ENCODE data around the gene AUTS2. TPM values are rescaled to one million over a fixed set of nuclear protein-coding genes. Genes with fewer than 3 reads are reported as not detected.

The AUTS2 gene
- total RNA-seq, 2 donors from 2014 or later, result 2.9 to 7.9 TPM

DNA sequence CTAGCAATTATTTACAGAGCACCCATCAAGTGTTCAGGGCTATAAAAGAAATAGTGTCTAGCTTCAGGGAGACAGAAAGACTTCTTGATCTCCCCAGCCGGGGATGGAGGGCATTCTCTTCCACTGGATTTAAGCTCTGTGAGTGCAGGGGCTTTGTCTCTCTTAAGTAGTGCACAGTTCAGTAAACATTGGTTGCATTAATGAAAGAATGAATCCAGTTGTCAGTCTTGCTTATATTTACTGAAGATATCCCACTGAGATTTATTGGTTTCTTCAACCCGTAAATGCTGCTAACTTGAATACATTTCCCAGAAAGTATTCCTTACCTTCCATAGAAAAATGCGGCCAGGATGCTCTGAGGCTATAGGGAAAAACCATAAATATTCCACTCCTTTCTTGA, 41.9 kb downstream of the AUTS2 start:
- Mint-ChIP-seq H3K4me3 (no peak overlapping the region), H3K9me3 (no peaks in the 10 kb centered on the region), H3K27ac (no peak overlapping the region), H3K27me3 (ENCODE audit: low read depth) (peaks cover 4% of the 10 kb centered on the region), H3K36me3 (ENCODE audit: insufficient read depth in 2 of 2) (no peaks in the 10 kb centered on the region), H3K4me1 (ENCODE audit: low read depth) (no peaks in the 10 kb centered on the region)
- no peak for DNase-seq
- ATAC-seq (replicated peaks in 1 of 2), result no peak

DNA sequence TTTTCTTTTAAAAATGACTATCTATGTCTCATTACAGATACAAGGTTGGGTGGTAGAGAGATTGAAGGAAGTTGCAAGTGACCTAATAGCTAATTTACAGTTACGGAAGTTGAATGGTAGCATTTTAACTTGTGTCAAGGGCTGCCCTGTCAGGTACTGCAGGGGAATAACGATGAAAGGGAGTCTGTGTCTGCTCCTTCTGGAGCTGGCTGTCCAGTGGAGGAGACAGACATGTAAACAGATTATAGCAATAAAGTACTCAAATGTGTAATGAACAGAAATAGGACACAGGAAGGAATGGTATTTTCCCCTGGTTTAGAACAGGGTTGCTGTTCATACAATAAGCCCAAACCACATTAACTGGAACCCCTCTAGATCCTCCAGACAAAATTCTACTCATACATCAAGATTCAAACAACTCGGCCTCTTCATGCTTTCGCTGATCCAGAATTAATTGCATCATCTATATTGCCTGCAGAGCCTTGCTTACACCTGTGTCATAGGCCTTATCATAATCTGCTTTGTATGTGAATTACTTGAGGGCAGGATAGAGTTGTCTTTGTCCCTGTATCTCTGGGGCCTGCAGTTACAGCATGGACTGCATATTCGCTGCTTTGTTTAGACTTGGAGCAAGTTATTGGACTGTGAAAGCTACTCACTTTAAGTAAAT, 42.8 kb downstream of the AUTS2 start:
- Mint-ChIP-seq H3K4me3 (no peak overlapping the region), H3K36me3 (ENCODE audit: insufficient read depth in 2 of 2) (no peaks in the 10 kb centered on the region), H3K9me3 (no peaks in the 10 kb centered on the region), H3K4me1 (ENCODE audit: low read depth) (no peaks in the 10 kb centered on the region), H3K27ac (no peak overlapping the region), H3K27me3 (ENCODE audit: low read depth) (peaks cover 4% of the 10 kb centered on the region)
- DNase-seq (no peak), ATAC-seq (replicated peaks in 1 of 2) (no peak)

DNA sequence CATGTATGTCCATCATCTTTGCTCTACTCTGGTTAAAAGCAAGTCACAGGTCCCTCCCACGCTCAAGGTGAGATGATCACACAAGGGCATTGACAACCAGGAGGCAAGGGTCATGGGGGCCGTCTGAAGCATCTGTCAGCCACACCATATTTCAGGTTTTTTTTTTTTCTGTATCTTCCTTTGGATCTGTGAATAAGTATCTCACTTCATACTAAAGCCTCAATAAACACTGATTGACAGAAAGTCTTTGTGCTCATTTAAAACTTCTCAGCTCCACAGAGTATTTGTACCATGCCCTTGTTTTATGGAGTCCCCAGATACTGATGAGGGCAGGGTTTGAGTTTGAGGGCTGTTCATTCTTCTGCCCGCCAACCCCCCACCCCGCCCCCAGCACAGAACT, 45.0 kb downstream of the AUTS2 start:
- H3K27ac Mint-ChIP-seq, result no peak overlapping the region
- no peak overlapping the region for H3K4me3 Mint-ChIP-seq
- ATAC-seq (replicated peaks in 1 of 2) (no peak), DNase-seq (no peak)
- no peaks in the 10 kb centered on the region for H3K9me3 Mint-ChIP-seq
- no peaks in the 10 kb centered on the region for H3K36me3 Mint-ChIP-seq (ENCODE audit: insufficient read depth in 2 of 2)
- H3K27me3 Mint-ChIP-seq (ENCODE audit: low read depth), result peaks cover 4% of the 10 kb centered on the region
- H3K4me1 Mint-ChIP-seq (ENCODE audit: low read depth), result no peaks in the 10 kb centered on the region

- no peaks in the 10 kb centered on the region for H3K4me1 Mint-ChIP-seq (ENCODE audit: low read depth)
- no peak overlapping the region for H3K27ac Mint-ChIP-seq
- no peak for ATAC-seq (replicated peaks in 1 of 2)
- no peak for DNase-seq
- no peak overlapping the region for H3K4me3 Mint-ChIP-seq
- H3K36me3 Mint-ChIP-seq (ENCODE audit: insufficient read depth in 2 of 2), result no peaks in the 10 kb centered on the region
- no peaks in the 10 kb centered on the region for H3K27me3 Mint-ChIP-seq (ENCODE audit: low read depth)
- no peaks in the 10 kb centered on the region for H3K9me3 Mint-ChIP-seq
Observed at GRCh38 chr7:69643708-69644445, 45.6 kb downstream of the AUTS2 start.

DNA sequence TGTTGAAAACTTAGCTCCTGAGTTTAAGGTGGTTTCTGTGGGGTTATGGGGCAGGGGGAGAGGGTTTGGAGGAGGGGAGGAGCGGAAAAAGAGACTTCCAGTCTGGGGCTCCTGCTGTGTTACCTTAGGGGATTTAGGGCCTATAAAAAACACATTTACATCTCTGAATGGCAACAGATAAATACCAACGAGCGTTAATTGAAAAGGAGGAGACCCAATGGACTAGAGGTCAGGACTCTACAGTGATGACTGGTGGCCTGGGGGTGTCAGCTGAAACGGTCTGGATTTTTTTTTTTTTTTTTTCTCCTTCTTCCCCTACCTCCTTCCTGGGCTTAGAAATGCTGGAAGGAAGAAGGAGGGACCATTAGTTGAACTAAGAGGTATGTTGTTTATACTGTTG, 47.4 kb downstream of the AUTS2 start:
- Mint-ChIP-seq H3K27me3 (ENCODE audit: low read depth) (peaks cover 7% of the 10 kb centered on the region), H3K36me3 (ENCODE audit: insufficient read depth in 2 of 2) (no peaks in the 10 kb centered on the region), H3K9me3 (no peaks in the 10 kb centered on the region), H3K27ac (no peak overlapping the region), H3K4me1 (ENCODE audit: low read depth) (no peaks in the 10 kb centered on the region), H3K4me3 (no peak overlapping the region)
- DNase-seq (no peak), ATAC-seq (replicated peaks in 1 of 2) (no peak)

GRCh38 chr7:69651101-69651590, 52.9 kb downstream of the AUTS2 start:
- H3K9me3 Mint-ChIP-seq, result no peaks in the 10 kb centered on the region
- DNase-seq, result no peak
- H3K27ac Mint-ChIP-seq, result no peak overlapping the region
- H3K36me3 Mint-ChIP-seq (ENCODE audit: insufficient read depth in 2 of 2), result no peaks in the 10 kb centered on the region
- peak in 1 of 2 donors; percentile 60 for ATAC-seq (replicated peaks in 1 of 2)
- H3K4me1 Mint-ChIP-seq (ENCODE audit: low read depth), result no peaks in the 10 kb centered on the region
- H3K27me3 Mint-ChIP-seq (ENCODE audit: low read depth), result peaks cover 16% of the 10 kb centered on the region
- no peak overlapping the region for H3K4me3 Mint-ChIP-seq

- H3K27me3 Mint-ChIP-seq (ENCODE audit: low read depth), result peaks cover 16% of the 10 kb centered on the region
- no peaks in the 10 kb centered on the region for H3K9me3 Mint-ChIP-seq
- no peak for DNase-seq
- no peaks in the 10 kb centered on the region for H3K36me3 Mint-ChIP-seq (ENCODE audit: insufficient read depth in 2 of 2)
- no peaks in the 10 kb centered on the region for H3K4me1 Mint-ChIP-seq (ENCODE audit: low read depth)
- ATAC-seq (replicated peaks in 1 of 2), result no peak
- H3K27ac Mint-ChIP-seq, result no peak overlapping the region
- H3K4me3 Mint-ChIP-seq, result no peak overlapping the region
Observed at GRCh38 chr7:69652947-69653701, 54.8 kb downstream of the AUTS2 start.

GRCh38 chr7:69653806-69654205, 55.5 kb downstream of the AUTS2 start:
- no peaks in the 10 kb centered on the region for H3K9me3 Mint-ChIP-seq

DNA sequence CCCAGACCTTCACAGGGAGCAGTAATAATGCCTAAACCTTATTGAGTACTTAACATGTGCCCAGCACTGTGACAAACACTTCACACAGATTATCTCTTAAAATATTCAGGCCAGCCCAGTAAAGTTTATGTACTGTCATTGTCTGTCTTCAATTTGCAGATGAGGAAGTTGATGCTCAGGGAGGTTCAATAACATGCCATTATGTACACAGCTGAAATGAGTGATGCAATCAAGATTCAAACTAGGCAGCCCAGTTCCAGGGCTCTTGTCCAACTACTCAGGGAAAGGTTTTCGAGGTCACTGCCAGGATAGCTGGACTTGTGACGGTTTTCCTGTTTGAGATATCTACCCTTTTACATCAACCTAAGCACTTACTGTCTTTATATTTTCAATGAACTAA, 56.1 kb downstream of the AUTS2 start:
- DNase-seq, result no peak
- Mint-ChIP-seq H3K4me3 (no peak overlapping the region), H3K27ac (no peak overlapping the region), H3K36me3 (ENCODE audit: insufficient read depth in 2 of 2) (no peaks in the 10 kb centered on the region), H3K4me1 (ENCODE audit: low read depth) (no peaks in the 10 kb centered on the region), H3K27me3 (ENCODE audit: low read depth) (peaks cover 15% of the 10 kb centered on the region), H3K9me3 (no peaks in the 10 kb centered on the region)
- ATAC-seq (replicated peaks in 1 of 2), result no peak

More at GRCh38 chr7:69653806-69654205, 55.5 kb downstream of the AUTS2 start:
- Mint-ChIP-seq H3K27me3 (ENCODE audit: low read depth) (peaks cover 16% of the 10 kb centered on the region), H3K4me1 (ENCODE audit: low read depth) (no peaks in the 10 kb centered on the region), H3K4me3 (no peak overlapping the region), H3K36me3 (ENCODE audit: insufficient read depth in 2 of 2) (no peaks in the 10 kb centered on the region), H3K27ac (no peak overlapping the region)
- ATAC-seq (replicated peaks in 1 of 2) (no peak), DNase-seq (no peak)

DNA sequence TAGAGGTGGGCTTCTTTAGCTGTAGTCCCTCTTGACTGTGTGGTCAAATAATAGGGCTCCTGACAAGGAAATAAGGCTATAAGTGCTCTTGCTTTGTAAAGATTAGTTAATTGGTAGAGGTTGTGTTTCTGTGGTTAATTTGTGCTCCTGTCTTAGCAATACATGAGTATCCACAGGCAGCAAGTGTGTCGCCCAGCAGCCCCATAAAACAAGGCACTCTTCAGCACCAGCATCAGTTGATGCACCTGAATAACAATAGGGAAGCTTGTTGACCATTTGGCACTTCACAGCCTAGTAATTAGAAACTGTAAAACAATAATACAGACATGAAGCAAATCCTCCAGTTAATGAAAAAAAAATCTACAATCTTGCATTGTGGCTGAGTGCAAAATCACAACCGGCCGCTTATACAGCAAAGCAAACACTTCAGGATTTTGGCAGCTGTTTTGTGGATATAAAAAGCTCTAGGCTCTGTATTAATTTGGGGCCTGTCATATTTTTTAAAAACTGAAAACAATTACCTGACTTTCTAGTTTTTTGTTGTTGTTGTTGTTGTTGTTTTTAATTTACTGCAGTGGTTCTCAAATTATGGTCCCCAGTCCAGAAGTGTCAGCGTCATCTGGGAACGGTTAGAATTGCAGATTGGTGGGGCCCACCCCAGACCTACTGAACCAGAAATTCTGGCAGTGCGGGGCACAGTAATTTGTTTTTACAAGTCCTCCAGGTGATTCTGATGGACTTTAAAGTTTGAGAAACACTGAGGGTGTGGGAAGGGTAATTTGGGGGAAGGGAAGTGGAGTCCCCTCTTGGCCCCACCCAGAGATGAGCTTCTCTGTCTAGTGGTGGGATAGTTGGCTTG, 56.8 kb downstream of the AUTS2 start:
- no peak for DNase-seq
- no peak for ATAC-seq (replicated peaks in 1 of 2)
- H3K9me3 Mint-ChIP-seq, result no peaks in the 10 kb centered on the region
- no peaks in the 10 kb centered on the region for H3K4me1 Mint-ChIP-seq (ENCODE audit: low read depth)
- H3K27ac Mint-ChIP-seq, result no peak overlapping the region
- H3K27me3 Mint-ChIP-seq (ENCODE audit: low read depth), result peaks cover 9% of the 10 kb centered on the region
- H3K4me3 Mint-ChIP-seq, result no peak overlapping the region
- no peaks in the 10 kb centered on the region for H3K36me3 Mint-ChIP-seq (ENCODE audit: insufficient read depth in 2 of 2)

GRCh38 chr7:69656077-69656476, 57.8 kb downstream of the AUTS2 start:
- Mint-ChIP-seq H3K36me3 (ENCODE audit: insufficient read depth in 2 of 2) (no peaks in the 10 kb centered on the region), H3K27me3 (ENCODE audit: low read depth) (peaks cover 9% of the 10 kb centered on the region), H3K4me3 (no peak overlapping the region), H3K9me3 (no peaks in the 10 kb centered on the region), H3K4me1 (ENCODE audit: low read depth) (no peaks in the 10 kb centered on the region), H3K27ac (no peak overlapping the region)
- ATAC-seq (replicated peaks in 1 of 2) (no peak), DNase-seq (no peak)

- DNase-seq (no peak), ATAC-seq (replicated peaks in 1 of 2) (no peak)
- peaks cover 9% of the 10 kb centered on the region for H3K27me3 Mint-ChIP-seq (ENCODE audit: low read depth)
- H3K4me1 Mint-ChIP-seq (ENCODE audit: low read depth), result no peaks in the 10 kb centered on the region
- H3K9me3 Mint-ChIP-seq, result no peaks in the 10 kb centered on the region
- H3K4me3 Mint-ChIP-seq, result no peak overlapping the region
- H3K27ac Mint-ChIP-seq, result no peak overlapping the region
- H3K36me3 Mint-ChIP-seq (ENCODE audit: insufficient read depth in 2 of 2), result no peaks in the 10 kb centered on the region
Observed at GRCh38 chr7:69656890-69657289, 58.6 kb downstream of the AUTS2 start.

Data from activated T-cell treated with anti-CD3 and anti-CD28 coated beads, Interleukin-2, amount 50 U/mL, for 72 hours (primary cell).